SK-N-MC (cell line): ENCODE measurements around the gene PSMD2.

ENCODE experiments used
- EZH2 ChIP-seq: fragments of 200-600 bp; sonication (generic); IDR thresholded peaks from one replicate; pipeline ENCODE4 v1.6.1; 2017; ENCODE audit warnings: antibody characterized with exemption
- POLR2AphosphoS5 ChIP-seq: IDR thresholded peaks from 2 replicates; pipeline ENCODE4 v1.6.1; 2012; ENCODE audit warnings: mild to moderate bottlenecking, low read depth, low read length, borderline replicate concordance

DNA sequence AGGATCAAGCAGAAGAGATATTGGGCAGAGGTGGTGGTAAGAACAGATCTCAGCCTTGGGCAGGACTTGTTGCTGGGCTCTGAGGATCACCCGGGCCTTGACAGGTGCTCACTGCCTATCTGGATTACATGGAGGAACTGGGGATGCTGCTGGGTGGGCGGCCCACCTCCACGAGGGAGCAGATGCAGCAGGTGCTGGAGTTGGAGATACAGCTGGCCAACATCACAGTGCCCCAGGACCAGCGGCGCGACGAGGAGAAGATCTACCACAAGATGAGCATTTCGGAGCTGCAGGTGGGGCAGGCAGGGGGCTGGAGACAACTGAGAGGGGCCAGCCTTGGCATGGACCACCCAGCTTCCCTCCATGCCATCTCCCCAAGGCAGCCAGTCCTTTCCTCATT lies 15.4 kb upstream of the PSMD2 start:
- TF ChIP-seq EZH2 (no peak), POLR2AphosphoS5 (no peak)
